Measurements from ENCODE around the gene ZNF749. TPM values are rescaled to one million over a fixed set of nuclear protein-coding genes. Genes with fewer than 3 reads are reported as not detected.

The ZNF749 gene
- total and polyA plus RNA-seq, 2 of the 4 experiments (the other 2 are of a cell fraction), result 7.9 to 9.9 TPM

GRCh38 chr19:57421037-57421436 lies 14.1 kb upstream of the ZNF749 start:
- Histone ChIP-seq H4K8ac (ENCODE audit: low read depth in 2 of 2, low read length in 2 of 2) (no peak overlapping the region), H3K9ac (ENCODE audit: low read depth, low read length) (no peak overlapping the region), H4K5ac (ENCODE audit: low read depth, low read length) (no peak overlapping the region), H3K18ac (ENCODE audit: low read depth, low read length) (no peak overlapping the region), H3K9me3 (ENCODE audit: control insufficient read depth, insufficient read depth, low read length) (peaks cover 18% of the 10 kb centered on the region), H3K14ac (replicated peaks; ENCODE audit: low read depth, low read length) (no peak overlapping the region), H3K36me3 (ENCODE audit: control insufficient read depth, insufficient read depth, low read length) (peaks cover 32% of the 10 kb centered on the region), H3K4me2 (ENCODE audit: low read depth, low read length) (no peak overlapping the region), H2BK15ac (ENCODE audit: low read depth, low read length) (no peak overlapping the region), H4K91ac (ENCODE audit: insufficient read depth, low read depth, low read length) (no peak overlapping the region), H3K4ac (ENCODE audit: low read depth, low read length) (no peak overlapping the region), H3K4me1 (ENCODE audit: control insufficient read depth, insufficient read depth, low read length) (no peaks in the 10 kb centered on the region), H3K23ac (ENCODE audit: low read depth, low read length) (no peak overlapping the region), H2AK9ac (replicated peaks; ENCODE audit: low read depth, low read length, poor library complexity) (no peak overlapping the region), H3K9me1 (ENCODE audit: insufficient read depth, low read length) (no peaks in the 10 kb centered on the region), H2AFZ (replicated peaks; ENCODE audit: low read length, poor library complexity) (no peak overlapping the region), H3K4me3 (ENCODE audit: insufficient read depth, low read depth, low read length) (no peak overlapping the region), H3K27ac (ENCODE audit: insufficient read depth, low read length) (no peak overlapping the region), H3K56ac (ENCODE audit: extremely low read depth, insufficient read depth, low read length) (no peak overlapping the region), H2BK120ac (ENCODE audit: low read depth, low read length) (no peak overlapping the region), H2AK5ac (ENCODE audit: low read depth, low read length) (no peak overlapping the region), H2BK20ac (ENCODE audit: low read depth, low read length) (no peak overlapping the region), H3K79me1 (ENCODE audit: low read depth in 1 of 2, low read length in 2 of 2) (peaks cover 10 to 22% of the 10 kb centered on the region in 2 experiments), H3K27me3 (ENCODE audit: control insufficient read depth, insufficient read depth, low read length) (no peaks in the 10 kb centered on the region), H4K20me1 (ENCODE audit: insufficient read depth, low read length) (no peaks in the 10 kb centered on the region), H2BK5ac (ENCODE audit: low read depth, low read length, poor library complexity, severe bottlenecking) (no peak overlapping the region)
- CTCF ChIA-PET, result no interaction called here
- BruUV-seq (replicated peaks), result TSS peak; percentile 40
- no peak for TF ChIP-seq ELK1 (IDR thresholded peaks at IDR 0.05; ENCODE audit: borderline replicate concordance, low read depth, low read length)
- no peak for TF ChIP-seq MAZ (IDR thresholded peaks at IDR 0.05; ENCODE audit: borderline replicate concordance, low read depth, low read length)
- no peak for TF ChIP-seq RFX5 (IDR thresholded peaks at IDR 0.05; ENCODE audit: low read depth, low read length)
- no peak for TF ChIP-seq MXI1 (IDR thresholded peaks at IDR 0.05; ENCODE audit: borderline replicate concordance, low read depth, low read length)
- TF ChIP-seq RAD21 (IDR thresholded peaks at IDR 0.05; ENCODE audit: low read length), result no peak
- TF ChIP-seq MAFK (IDR thresholded peaks at IDR 0.05; ENCODE audit: low read depth, low read length), result no peak
- intact Hi-C loops (cut with micrococcal nuclease), result no loop called here
- POLR2A ChIA-PET (ENCODE audit: unreplicated experiment), result no interaction called here
- ATAC-seq (ENCODE audit: low read depth) (no peak), DNase-seq (no peak)
- in situ Hi-C loops (cut with MboI; ENCODE audit: low sequenced_read_pairs), result no loop called here
- dilution Hi-C loops (cut with HindIII; ENCODE audit: low sequenced_read_pairs, unreplicated experiment), result no loop called here
- WGBS, 2 experiments (ENCODE audit: extremely low coverage in 2 of 2, insufficient read length in 1 of 2), result no CpG with 5 or more reads among the region's 3 CpGs

All from IMR-90 (cell line).